GM19193 (cell line): ENCODE measurements around the gene HEXIM2.

Source experiments
- POLR2A ChIP-seq: IDR thresholded peaks from 4 replicates; pipeline ENCODE4 v1.6.1; 2011; ENCODE audit not compliant: insufficient read depth, insufficient read length; ENCODE audit errors: extremely low read depth

The HEXIM2 gene

DNA sequence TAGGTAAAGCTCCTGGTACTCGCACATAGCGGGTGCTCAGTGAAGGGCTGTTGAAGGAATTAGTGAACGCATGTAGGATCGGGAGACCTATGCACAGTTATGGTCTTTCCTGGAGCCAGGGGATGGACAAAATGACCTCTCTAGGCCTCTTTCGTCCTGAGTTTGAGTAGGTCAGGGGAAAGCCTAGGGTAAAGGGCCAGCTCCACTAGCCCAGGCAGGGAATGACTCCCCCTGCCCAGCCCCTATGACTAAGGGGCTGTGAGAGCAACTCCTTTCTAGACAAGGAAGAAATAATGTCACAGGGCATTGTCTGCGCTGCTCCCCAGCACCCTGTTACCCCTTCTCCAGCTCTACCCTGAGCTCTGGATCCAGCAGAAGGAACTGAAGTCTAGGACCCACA, 35.4 kb downstream of the HEXIM2 start:
- no peak for TF ChIP-seq POLR2A

DNA sequence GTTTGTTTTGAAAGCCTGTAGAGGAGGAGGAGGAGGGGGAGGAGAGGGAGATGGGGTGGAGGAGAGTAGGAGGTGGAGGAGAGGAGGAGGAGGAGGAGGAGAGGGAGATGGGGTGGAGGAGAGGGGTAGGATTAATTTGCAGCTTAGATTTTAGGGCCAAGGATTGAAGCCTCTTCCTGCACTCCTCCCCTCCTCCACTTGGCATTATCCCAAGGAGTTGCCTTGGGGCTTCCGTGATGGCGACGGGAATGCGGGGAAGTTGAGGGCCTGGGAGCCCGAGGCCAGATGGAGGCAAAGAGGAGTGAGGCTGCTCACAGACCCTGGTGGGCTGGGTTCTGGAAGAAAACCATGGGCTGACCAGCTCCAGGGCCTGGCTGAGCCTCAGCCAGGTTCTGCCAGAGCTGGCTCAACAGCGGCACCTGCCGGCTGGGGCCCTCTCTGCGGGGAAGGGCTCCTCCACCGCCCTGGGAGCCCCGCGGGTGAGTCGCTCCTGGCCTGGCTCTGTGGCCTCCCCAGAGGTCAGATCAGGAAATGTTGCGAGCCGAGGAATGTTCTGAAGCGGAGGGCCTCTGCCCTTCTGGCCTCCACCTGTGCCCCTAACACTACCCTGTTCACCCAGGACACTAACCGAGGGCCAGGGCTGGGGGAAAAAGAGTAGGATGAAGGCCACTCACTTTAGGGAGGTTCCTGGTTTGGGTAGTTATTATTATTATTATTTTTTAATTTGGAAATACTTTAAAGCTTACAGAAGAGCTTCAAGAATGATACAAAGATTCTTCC, 36.1 kb downstream of the HEXIM2 start:
- TF ChIP-seq POLR2A: no peak

DNA sequence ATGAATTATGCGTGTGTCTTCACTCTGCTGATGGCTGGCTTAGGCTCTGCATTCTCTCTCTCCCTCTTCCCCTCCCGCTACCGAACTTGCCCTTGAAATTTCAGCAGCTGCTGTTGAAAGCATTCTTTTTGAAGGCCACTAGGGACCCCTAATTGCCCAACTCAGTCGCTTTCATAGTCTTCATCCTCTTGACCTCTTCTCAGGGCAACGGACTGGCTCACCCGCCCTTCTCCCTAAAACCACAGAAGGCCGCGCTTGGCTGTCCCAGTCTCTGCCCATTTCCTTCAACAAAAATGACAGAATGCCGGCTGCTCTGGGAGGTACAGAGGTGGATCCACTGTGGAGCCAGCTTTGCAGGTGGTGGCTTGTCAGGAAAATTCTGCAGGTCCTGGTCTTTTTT, 39.0 kb downstream of the HEXIM2 start:
- no peak for TF ChIP-seq POLR2A

DNA sequence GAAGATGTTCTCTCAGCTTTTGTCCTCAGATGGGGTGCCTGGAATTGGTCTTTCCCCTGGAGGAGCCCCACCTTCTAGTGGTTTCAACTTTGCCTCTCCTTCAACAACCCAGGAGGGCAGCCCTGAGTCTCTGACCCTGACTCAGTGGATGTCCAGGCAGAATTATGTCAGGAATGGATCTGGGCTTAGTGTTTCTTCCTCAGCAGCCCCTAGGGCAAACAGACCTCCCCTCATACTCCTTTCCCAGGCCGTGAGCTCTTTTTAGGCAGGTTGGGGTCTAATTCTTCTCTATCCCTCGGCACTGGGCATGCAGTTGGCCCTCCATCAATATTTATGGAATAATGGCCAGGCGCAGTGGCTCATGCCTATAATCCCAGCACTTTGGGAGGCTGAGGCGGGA, 39.8 kb downstream of the HEXIM2 start:
- no peak for TF ChIP-seq POLR2A

DNA sequence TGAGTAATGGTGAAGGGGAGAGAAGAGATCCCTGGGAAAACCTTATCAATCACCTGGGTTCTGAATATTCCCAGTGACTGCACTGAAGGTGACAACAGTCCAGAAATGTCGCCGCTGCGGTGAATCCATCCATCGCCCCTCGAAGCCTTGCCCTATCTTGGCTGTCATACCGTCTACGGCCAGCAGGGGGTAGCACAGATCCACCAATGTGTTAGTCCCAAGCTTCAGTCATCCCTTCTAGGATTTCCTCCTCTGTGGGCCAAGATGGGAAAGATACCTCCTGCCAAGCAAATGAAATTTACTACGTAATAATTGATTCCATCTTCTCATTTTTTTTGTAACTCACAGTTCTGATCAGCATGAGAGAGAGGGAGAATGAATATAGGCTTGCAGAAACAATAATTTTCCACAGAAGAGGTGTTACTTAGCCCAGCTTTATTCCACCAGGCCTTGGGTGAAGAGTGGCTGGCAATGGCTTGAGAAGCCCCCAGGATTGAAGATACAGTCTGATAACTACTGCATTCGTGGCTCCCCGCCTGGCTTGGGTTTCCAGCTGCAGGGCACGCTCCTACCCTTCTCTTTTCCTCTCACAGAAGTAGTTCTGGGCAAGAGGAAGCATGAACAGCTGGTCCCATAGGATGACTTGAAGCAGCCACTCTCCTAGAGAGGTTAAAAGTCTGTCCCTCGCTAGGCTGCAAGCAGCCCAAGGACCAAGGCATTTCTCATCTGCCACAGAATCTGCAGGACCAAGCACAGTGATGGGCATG, 57.4 kb downstream of the HEXIM2 start:
- TF ChIP-seq POLR2A: no peak
